GM12878 (cell line): ENCODE results near the gene TIMM17A. TPM values are rescaled to one million over a fixed set of nuclear protein-coding genes. Genes with fewer than 3 reads are reported as not detected.

Experiments used
- ATAC-seq: fragments of 200-7000 bp; cut with Tn5 transposase; 3 replicates; pipeline ENCODE4 v1.9.1; 2020; ENCODE audit warnings: mild to moderate bottlenecking, moderate library complexity
- BruUV-seq: library from RNA; stranded (reverse); fragments of 400-500 nt; replicated peaks from 2 replicates; lab custom pipeline; 2021; lab: Mats Ljungman, UMichigan
- CTCF ChIA-PET: fragments of 300-600 bp; sonication (Branson Sonifier 250); formaldehyde crosslinking; extraction: SDS; loops from one replicate; lab custom pipeline; 2021; ENCODE audit warnings: inconsistent platforms; lab: Yijun Ruan, JAX
- POLR2A ChIA-PET: fragments of 350-600 bp; formaldehyde crosslinking; extraction: SDS; loops from one replicate; lab custom pipeline; 2021; ENCODE audit warnings: inconsistent platforms; lab: Charles Lee
- RAD21 ChIA-PET: fragments of 300-600 bp; sonication (Branson Sonifier 250); formaldehyde crosslinking; loops from one replicate; lab custom pipeline; 2023; ENCODE audit warnings: antibody characterized with exemption; ENCODE audit not compliant: unreplicated experiment; lab: Charles Lee
- SMC1A ChIA-PET: fragments of 300-600 bp; sonication (Branson Sonifier 250); formaldehyde crosslinking; loops from one replicate; lab custom pipeline; 2023; ENCODE audit not compliant: unreplicated experiment, uncharacterized antibody; lab: Charles Lee
- DNase-seq: peaks from one replicate; pipeline ENCODE4 v3.0.0-alpha.2; 2011; ENCODE audit warnings: low read depth, low spot score
- FAIRE-seq: peaks from 3 replicates; lab custom pipeline; 2011; peaks lifted over from hg19 to GRCh38; lab: Jason Lieb, UNC
- H2AFZ ChIP-seq: 2 replicates; pipeline ENCODE4 v1.6.0; 2011; ENCODE audit warnings: low read depth, low read length, control low read depth; ENCODE audit not compliant: control insufficient read depth
- H3K27ac ChIP-seq: 2 replicates; pipeline ENCODE4 v1.5.1; 2011; ENCODE audit warnings: control low read depth; ENCODE audit not compliant: control insufficient read depth, insufficient read depth
- H3K27me3 ChIP-seq, 2 experiments: replicated peaks in 1 of 2; 2 replicates each; pipeline versions ENCODE4 v1.6.0 to v1.6.1; 2011; ENCODE audit warnings: low read length in 1 of 2; ENCODE audit not compliant: control insufficient read depth in 2 of 2, insufficient read depth in 2 of 2
- H3K36me3 ChIP-seq, 2 experiments: 2 replicates each; pipeline ENCODE4 v1.5.1; 2011; ENCODE audit warnings: low read length in 1 of 2; ENCODE audit not compliant: control insufficient read depth in 2 of 2, insufficient read depth in 2 of 2
- H3K4me1 ChIP-seq: 2 replicates; pipeline ENCODE4 v1.6.1; 2011; ENCODE audit warnings: mild to moderate bottlenecking, low read length, moderate library complexity, mixed read lengths; ENCODE audit not compliant: control insufficient read depth, insufficient read depth
- H3K4me2 ChIP-seq: 2 replicates; pipeline ENCODE4 v1.6.0; 2011; ENCODE audit warnings: control low read depth; ENCODE audit not compliant: control insufficient read depth, insufficient read depth
- H3K4me3 ChIP-seq: fragments of 200-600 bp; sonication (generic); 2 replicates; pipeline ENCODE4 v1.5.1; 2016
- H3K79me2 ChIP-seq: 2 replicates; pipeline ENCODE4 v1.6.0; 2011; ENCODE audit warnings: low read length; ENCODE audit not compliant: control insufficient read depth, insufficient read depth
- H3K9ac ChIP-seq: 2 replicates; pipeline ENCODE4 v1.8.0; 2011; ENCODE audit warnings: low read length, control low read depth, mixed read lengths; ENCODE audit not compliant: control insufficient read depth, insufficient read depth
- H3K9me3 ChIP-seq: replicated peaks from 3 replicates; pipeline ENCODE4 v1.5.1; 2011; ENCODE audit warnings: mild to moderate bottlenecking, low read length; ENCODE audit not compliant: control insufficient read depth, insufficient read depth
- H4K20me1 ChIP-seq: 2 replicates; pipeline ENCODE4 v1.6.0; 2011; ENCODE audit not compliant: control insufficient read depth, insufficient read depth
- BCLAF1 ChIP-seq: fragments of 450-650 bp; IDR thresholded peaks from 2 replicates; pipeline ENCODE4 v1.6.1; 2017; ENCODE audit warnings: antibody characterized with exemption, mild to moderate bottlenecking, moderate library complexity
- CHD4 ChIP-seq: fragments of 200-600 bp; sonication (generic); IDR thresholded peaks from 2 replicates; pipeline ENCODE4 v1.6.1; 2016; ENCODE audit warnings: mild to moderate bottlenecking
- HCFC1 ChIP-seq: fragments of 150-350 bp; IDR thresholded peaks from 2 replicates; pipeline ENCODE4 v1.6.1; 2014; ENCODE audit warnings: low read length
- KLF5 ChIP-seq: fragments of 450-650 bp; IDR thresholded peaks from 2 replicates; pipeline ENCODE4 v1.6.1; 2014; ENCODE audit warnings: mild to moderate bottlenecking; ENCODE audit not compliant: partially characterized antibody
- MAX ChIP-seq: IDR thresholded peaks from 2 replicates; pipeline ENCODE4 v1.6.1; 2012; ENCODE audit warnings: low read depth, low read length, improper control_type of control experiment
- NBN ChIP-seq: fragments of 450-650 bp; IDR thresholded peaks from 2 replicates; pipeline ENCODE4 v1.6.1; 2016
- SKIL ChIP-seq: fragments of 450-650 bp; IDR thresholded peaks from 2 replicates; pipeline ENCODE4 v1.6.1; 2017; ENCODE audit warnings: mild to moderate bottlenecking, low read depth, inconsistent platforms; ENCODE audit not compliant: poor library complexity, severe bottlenecking
- SMC3 ChIP-seq: IDR thresholded peaks from 2 replicates; pipeline ENCODE4 v1.6.1; 2011; ENCODE audit warnings: low read length, improper control_type of control experiment, borderline replicate concordance
- SP1 ChIP-seq: IDR thresholded peaks from one replicate; pipeline ENCODE4 v1.6.1; 2011; ENCODE audit warnings: low read depth, low read length
- SPI1 ChIP-seq: IDR thresholded peaks from 2 replicates; pipeline ENCODE4 v1.6.1; 2011; ENCODE audit warnings: low read depth, mild to moderate bottlenecking, low read length, moderate library complexity, borderline replicate concordance; ENCODE audit not compliant: insufficient read depth
- ZBTB11 ChIP-seq: fragments of 450-650 bp; formaldehyde crosslinking; IDR thresholded peaks from 2 replicates; pipeline ENCODE4 v1.5.0; 2022; ENCODE audit warnings: mild to moderate bottlenecking, missing genetic modification characterization
- ZBTB4 ChIP-seq: fragments of 450-650 bp; formaldehyde crosslinking; IDR thresholded peaks from 2 replicates; pipeline ENCODE4 v1.4.0; 2022; ENCODE audit warnings: mild to moderate bottlenecking, moderate library complexity
- WGBS: methylation state at CpG from one replicate; pipeline ENCODE4 v1.1.6; 2016; ENCODE audit warnings: low lambda C conversion rate; ENCODE audit not compliant: insufficient replicate concordance, insufficient coverage; ENCODE audit errors: missing lambda C conversion rate; 5-methylcytosine and 5-hydroxymethylcytosine counted together
- in situ Hi-C: fragments of 300-500 bp; cut with MboI; formaldehyde crosslinking; loops from 9 replicates; pipeline ENCODE4 v1.14.3; 2018; ENCODE audit warnings: mixed read lengths
- intact Hi-C: fragments of 100-400 bp; cut with micrococcal nuclease; formaldehyde crosslinking; loops from one replicate; pipeline ENCODE4 v1.14.2; 2022; ENCODE audit not compliant: unreplicated experiment
- polyA plus RNA-seq, 11 experiments: library from polyadenylated mRNA; depleted of rRNA in 4 of 11; unstranded in 6 of 11; stranded (reverse) in 5 of 11; fragments of >200 nt; fragmentation: Nextera tagmentation in 4 of 11; fragmentation: Illumina TruSeq in 1 of 11; extraction: Ambion mirVana in 4 of 11; extraction: Trizol in 1 of 11; gene quantifications; 1 replicate in 1 of 11; 2 replicates in 10 of 11; pipeline versions ENCODE4 v1.2.1 to v1.2.3, GENCODE V29; 2011 to 2016; ENCODE audit warnings: inconsistent platforms in 2 of 11, missing spikeins in 2 of 11, low read depth in 1 of 11
- total RNA-seq, 4 experiments: library from RNA; depleted of rRNA in 3 of 4; stranded (reverse); fragments of >200 nt in 3 of 4; fragmentation: Illumina TruSeq in 1 of 4; extraction: Trizol in 1 of 4; gene quantifications; 2 replicates each; pipeline versions ENCODE4 v1.2.1 to v1.2.3, GENCODE V29; 2013 to 2021

Gene TIMM17A
- total and polyA plus RNA-seq, 10 of the 15 experiments (the other 5 are each of a cell fraction or from before 2014, with no cell fraction given) = 68.6 to 357 (median 92.4) TPM

GRCh38 chr1:202002507-202002906 is 47.2 kb downstream of the TIMM17A start:
- SMC1A ChIA-PET = no interaction called here
- ATAC-seq = no peak
- no peak for TF ChIP-seq CHD4
- no peak for TF ChIP-seq KLF5
- no peak for TF ChIP-seq BCLAF1
- no peak for TF ChIP-seq SPI1
- no peak for TF ChIP-seq ZBTB11
- TF ChIP-seq SP1 = no peak
- no peak for TF ChIP-seq SMC3
- no peak for TF ChIP-seq SKIL
- no peak for TF ChIP-seq ZBTB4 (CRISPR knock-in tag)
- TF ChIP-seq MAX = no peak
- TF ChIP-seq NBN = no peak
- TF ChIP-seq HCFC1 = no peak

More at GRCh38 chr1:202002507-202002906, 47.2 kb downstream of the TIMM17A start:
- H3K9me3 ChIP-seq = no peaks in the 10 kb centered on the region
- H3K27me3 ChIP-seq = no peaks in the 10 kb centered on the region
- BruUV-seq = no TSS peak
- ChIA-PET POLR2A (interaction anchor here (1.5 kb wide), 1 partner anchor 32 kb away, joined by 3 read pairs; no protein-coding TSS in a partner anchor), CTCF (interaction anchor here (0.8 to 2.3 kb wide), 4 partner anchors 104 to 133 kb away, joined by 3 to 8 read pairs (median 5); no protein-coding TSS in a partner anchor), RAD21 (interaction anchor here (1.2 kb wide), 1 partner anchor 133 kb away, joined by 4 read pairs; no protein-coding TSS in a partner anchor)
- in situ Hi-C loops (no loop called here), intact Hi-C loops (no loop called here)
- 86% methylated on average over 9 of the region's 9 CpGs for WGBS
- no peak overlapping the region for H3K4me2 ChIP-seq
- H3K4me3 ChIP-seq = no peak overlapping the region
- no peaks in the 10 kb centered on the region for H3K79me2 ChIP-seq
- no peak overlapping the region for H3K9ac ChIP-seq
- H3K4me1 ChIP-seq = no peaks in the 10 kb centered on the region
- no peak overlapping the region for H2AFZ ChIP-seq
- H4K20me1 ChIP-seq = no peaks in the 10 kb centered on the region
- FAIRE-seq (no peak), DNase-seq (no peak)
- H3K27ac ChIP-seq = no peak overlapping the region
- H3K36me3 ChIP-seq = peaks cover 11 to 12% of the 10 kb centered on the region in 2 experiments; a peak in 3 of 4 replicates
